ENCODE results near the gene CUEDC2.

Gene CUEDC2

DNA sequence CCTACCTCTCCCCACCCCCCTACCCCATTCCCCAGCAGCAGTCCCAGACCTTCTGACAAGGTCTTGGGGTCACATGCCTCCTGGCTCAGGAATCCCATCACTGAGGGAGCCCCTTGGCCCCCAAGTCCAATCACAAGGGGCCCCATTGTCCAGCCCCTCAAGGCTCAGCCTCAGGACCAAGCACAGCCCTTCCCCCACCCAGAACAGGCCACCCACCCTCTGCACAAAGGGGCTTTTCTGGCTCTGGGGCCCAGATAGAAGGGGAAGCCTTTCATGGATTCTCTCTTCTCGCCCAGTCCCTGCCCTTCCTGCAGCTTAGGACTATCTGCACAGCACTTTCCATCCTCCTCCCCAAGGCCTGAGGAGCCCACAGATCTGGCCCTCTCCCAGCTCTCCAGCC lies 6.9 kb downstream of the CUEDC2 start:
- in situ Hi-C loops (cut with MboI; ENCODE audit: low sequenced_read_pairs), result no loop called here

DNA sequence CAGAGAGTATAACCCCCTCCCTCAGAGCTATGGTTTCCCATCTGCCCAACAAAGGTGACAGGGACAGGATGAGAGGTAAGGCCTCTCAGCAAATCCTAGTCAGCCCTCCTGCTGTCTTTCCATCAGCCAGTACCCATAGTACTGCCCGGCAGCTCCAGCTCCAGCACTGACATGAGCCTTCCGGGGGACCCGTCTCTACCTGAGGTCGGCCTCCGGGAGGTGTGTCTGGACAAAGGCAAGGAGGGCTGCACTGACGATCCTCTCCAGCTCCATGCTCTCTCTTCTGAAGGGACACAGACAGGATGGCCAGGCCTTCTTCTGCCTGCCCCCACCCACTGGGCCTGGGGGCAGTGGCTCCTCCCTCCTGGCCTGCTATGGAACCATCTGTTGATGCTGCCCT lies 7.5 kb downstream of the CUEDC2 start:
- in situ Hi-C loops (cut with MboI; ENCODE audit: low sequenced_read_pairs), result no loop called here

DNA sequence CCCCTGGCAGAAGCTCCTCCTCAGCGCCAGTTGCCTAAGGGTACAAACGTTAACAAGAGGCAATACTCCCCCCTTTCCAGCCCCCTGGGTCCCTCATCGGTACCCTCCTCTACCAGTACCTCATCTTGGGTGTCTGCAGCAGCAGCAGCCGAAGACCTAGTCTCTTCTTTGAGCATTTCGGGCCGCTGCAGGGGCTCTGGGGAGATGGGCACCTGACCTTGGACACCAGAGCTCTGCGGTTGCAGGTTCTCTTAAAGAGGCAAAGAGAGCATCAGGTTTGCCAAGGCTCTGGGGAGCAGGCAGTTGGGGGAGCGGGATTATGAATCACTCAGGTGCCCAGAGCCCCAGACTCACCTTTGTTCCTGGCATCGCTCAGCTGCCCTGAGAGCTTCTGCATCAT lies 8.2 kb downstream of the CUEDC2 start:
- in situ Hi-C loops (cut with MboI; ENCODE audit: low sequenced_read_pairs), result no loop called here

DNA sequence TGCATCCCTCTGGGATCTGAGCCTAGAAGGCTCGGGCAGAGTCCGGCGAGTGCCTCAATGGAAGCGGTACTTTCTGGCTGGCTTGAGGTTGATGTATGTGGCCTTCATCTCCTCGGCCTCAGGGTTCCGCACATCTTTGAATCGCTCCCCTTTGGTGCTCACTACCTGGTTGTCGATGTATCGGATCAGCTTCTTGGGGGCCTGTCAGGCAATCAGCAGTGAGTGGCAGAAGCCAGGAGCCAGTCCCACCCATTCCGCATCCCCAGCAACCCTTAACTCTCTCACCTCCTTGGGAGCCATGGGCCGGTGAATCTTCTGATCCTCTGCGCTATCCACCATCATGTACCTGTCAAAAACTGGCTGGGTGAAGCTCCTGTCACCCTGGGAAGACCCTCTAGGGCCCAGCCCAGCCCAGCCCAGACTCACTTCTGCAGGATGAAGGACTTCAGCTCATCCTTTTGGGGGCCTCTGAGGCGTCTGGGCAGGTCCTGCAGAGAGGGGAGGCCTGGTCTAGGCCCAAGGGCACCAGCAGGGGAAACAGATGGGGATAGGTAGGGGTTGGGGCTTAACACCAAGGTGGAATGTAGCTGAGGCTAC lies 8.9 kb downstream of the CUEDC2 start:
- in situ Hi-C loops (cut with MboI; ENCODE audit: low sequenced_read_pairs), result no loop called here

DNA sequence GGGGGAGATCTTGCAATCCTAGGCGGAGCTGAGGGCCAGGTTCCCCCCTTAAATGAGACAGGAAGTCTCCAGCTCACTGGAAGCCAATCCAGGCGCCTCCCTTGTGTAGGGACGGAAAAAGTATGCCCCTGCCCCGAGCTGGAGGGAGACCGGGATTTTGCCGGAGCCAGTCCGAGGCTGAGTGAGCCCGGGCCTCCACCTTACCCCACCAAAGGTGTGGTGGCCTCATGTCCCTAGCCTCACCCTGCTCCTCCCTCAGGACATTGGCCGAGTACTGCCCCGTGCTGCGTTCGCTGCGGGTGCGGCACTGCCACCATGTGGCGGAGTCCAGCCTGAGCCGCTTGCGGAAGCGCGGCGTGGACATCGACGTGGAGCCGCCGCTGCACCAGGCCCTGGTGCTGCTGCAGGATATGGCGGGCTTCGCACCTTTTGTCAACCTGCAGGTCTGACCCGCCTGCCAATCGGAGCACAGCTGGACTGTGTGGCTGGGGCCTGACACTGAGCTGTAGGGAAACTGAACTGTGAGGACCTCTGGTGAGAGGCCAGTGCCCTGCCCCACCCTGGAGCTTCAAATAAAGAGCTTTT lies 9.7 kb downstream of the CUEDC2 start:
- in situ Hi-C loops (cut with MboI; ENCODE audit: low sequenced_read_pairs), result no loop called here

DNA sequence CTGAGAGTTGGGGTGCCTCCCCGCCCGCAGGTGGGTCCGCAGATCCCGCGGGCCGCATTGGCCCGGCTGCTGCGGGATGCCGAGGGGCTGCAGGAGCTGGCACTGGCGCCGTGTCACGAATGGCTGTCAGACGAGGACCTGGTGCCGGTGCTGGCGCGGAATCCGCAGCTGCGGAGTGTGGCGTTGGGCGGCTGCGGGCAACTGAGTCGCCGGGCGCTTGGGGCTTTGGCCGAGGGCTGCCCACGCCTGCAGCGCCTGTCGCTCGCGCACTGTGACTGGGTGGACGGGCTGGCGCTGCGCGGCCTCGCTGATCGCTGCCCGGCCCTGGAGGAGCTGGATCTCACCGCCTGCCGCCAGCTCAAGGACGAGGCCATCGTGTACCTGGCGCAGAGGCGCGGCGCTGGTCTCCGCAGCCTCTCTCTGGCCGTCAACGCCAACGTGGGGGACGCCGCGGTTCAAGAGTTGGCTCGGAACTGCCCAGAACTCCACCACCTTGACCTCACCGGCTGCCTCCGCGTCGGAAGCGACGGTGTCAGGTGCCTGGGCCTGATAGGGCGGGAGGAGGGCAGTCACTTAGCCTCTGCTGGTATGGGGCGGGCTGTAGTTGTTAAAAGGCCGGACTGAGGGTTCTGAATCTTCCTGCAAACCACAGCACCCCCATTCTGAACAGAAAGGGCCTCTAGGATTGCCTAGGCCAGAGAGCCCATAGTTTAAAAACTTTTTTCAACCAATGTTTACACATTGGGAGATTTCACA lies 10.4 kb downstream of the CUEDC2 start:
- in situ Hi-C loops (cut with MboI; ENCODE audit: low sequenced_read_pairs), result no loop called here

DNA sequence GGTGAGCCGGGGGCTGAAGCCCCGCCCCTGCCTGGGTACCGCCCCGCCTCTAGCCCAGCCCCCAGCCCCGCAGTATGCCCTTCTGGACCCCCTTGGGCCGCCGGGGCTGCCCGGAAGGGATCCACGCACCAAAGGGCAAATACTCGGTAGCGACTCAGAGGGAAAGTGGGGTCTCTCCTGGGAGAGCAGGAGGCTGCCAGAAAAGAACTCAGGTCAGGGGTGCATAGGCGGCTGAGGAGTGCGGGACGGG lies 10.9 kb downstream of the CUEDC2 start:
- in situ Hi-C loops (cut with MboI; ENCODE audit: low sequenced_read_pairs), result no loop called here

DNA sequence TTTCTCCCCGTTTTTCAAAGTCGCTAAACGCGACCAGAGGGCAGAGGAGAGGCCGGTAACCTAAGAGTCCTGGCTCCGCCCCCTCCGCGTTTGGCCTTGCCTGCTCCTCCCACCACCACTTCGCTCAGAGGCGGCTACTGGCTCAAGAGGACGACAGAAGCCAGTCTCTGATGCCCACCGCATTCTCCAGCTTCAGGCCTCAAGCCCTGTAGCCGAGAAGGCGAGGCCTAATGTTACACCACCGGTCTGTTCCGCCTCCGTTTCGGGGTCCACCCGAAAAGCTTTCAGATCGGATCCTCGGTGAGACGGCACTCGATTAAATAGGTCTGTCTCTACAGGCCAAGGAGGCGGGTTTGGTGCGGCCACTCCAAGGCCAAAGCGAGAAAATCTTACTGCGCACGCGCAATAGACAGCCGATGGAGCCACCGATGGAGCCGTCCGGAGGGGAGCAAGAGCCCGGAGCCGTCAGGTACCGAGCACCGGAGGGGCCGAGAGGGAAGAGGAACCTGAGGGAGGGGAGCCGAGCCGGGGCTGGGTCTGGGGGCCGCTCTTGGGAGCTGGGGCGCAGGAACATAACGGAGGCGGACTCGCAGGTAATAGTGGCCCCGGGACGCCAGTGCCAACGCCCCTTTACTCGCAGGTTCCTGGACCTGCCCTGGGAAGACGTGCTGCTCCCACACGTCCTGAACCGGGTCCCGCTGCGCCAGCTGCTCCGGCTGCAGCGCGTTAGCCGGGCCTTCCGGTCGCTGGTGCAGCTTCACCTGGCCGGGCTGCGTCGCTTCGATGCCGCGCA lies 11.5 kb downstream of the CUEDC2 start, which contains the start of gene FBXL15:
Gene FBXL15 (plus strand): TSS at position 123 of the 793 bp plus-strand sequence. CDS start 294 bp downstream, at position 417.
- in situ Hi-C loops (cut with MboI; ENCODE audit: low sequenced_read_pairs), result no loop called here

DNA sequence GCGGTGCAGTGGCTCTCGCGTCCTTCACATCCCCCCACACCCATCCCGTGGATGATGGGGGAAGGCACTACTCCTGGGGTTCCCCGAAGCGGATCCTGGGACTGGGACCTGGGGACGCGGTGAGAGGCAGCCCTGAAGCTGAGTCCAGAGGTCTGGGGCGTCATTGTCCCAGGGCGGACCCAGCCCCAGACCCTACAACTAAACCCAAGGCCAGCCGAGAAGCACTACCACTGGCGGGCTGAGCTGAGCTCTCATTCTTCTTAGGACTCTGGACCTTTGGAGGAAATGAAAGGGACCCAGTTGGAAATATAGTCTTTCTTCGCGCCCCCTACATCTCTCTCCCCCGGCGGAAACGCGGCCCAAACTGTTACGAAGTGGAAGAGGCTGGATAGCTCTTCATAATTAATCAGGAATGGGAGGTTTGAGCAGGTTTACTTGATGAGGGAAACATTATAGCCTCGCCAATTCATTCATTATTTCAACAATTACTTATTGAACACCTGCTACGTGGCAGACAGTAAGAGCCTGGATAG lies 12.1 kb downstream of the CUEDC2 start:
- in situ Hi-C loops (cut with MboI; ENCODE audit: low sequenced_read_pairs), result no loop called here

DNA sequence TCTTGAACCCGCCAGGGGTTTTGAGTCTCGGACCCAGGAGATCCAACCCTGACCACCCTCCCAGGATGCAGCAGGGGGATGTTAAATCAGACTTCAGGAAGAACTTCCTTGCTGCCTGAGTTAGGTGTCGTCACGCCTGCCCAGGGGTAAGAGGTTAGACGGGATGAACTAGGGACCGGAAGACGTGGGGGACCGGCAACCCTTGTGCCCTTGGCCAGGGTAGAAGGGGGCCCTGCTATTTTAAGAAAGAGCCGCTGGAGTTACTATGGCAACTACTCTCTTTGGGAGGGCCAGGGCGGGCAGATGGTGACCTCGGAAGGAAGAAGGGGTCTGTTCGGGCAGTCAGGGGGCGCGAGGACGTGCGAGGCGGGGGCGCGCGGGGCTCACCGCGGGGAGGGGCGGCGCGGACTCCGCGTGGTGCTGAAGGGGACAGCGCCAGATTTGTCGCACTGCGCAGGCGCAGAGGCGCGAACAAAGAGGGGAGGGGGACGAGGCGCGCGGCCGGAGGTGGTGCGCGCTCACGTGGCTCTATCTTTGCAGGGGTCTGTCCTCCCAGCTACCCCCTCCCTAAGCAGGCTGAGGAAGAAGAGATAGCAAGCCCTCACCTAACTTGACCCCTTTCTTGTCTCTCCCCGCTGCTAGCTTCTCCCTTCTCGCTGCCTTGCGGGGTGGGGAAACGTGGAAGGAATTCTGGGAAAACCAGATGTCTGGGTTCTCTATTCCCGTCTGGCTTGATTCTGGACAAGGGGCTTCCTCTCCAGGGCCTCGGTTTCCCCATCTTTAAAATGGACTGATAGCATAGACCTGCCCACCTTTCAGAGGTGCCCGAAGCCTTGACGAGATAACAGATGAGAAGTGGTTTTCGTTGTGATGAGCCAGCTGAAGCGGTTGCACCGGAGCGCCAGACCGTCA lies 12.8 kb downstream of the CUEDC2 start:
- in situ Hi-C loops (cut with MboI; ENCODE audit: low sequenced_read_pairs), result no loop called here

DNA sequence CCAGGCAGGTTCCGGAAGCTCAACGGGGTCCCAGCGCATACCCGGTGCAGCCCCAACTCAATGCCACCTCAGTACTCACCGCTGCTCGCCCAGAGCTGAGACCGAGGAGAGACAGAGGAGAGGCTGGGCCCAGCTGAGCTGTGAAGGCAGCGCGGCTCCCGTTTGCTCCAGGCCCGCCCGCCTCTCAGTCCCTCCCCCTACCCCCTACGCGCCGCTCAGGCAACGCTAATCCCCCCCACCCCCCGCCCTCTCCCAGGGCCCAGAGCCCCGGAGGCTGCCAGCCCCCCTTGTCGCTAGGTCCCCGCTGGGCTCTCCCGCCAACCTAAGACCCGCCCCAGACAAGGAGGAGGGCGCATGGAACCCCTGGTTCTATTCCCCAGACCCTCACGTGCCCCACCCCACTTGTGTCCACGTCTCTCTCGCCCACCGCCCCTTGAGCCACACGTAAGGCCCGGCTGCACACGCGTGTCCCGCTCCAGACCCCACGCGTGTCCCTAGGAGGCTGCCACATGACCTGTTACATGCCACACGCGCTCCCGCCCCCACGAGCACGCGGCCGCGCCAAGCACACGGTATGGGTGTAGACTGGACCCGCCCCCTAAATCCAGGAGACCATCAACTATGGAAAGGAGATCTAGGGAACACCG lies 13.6 kb downstream of the CUEDC2 start, which contains the start of gene PSD:
Gene PSD (minus strand): TSS at position 164 of the 647 bp plus-strand sequence. CDS start 1,747 bp downstream, outside the sequence.
- in situ Hi-C loops (cut with MboI; ENCODE audit: low sequenced_read_pairs), result no loop called here

DNA sequence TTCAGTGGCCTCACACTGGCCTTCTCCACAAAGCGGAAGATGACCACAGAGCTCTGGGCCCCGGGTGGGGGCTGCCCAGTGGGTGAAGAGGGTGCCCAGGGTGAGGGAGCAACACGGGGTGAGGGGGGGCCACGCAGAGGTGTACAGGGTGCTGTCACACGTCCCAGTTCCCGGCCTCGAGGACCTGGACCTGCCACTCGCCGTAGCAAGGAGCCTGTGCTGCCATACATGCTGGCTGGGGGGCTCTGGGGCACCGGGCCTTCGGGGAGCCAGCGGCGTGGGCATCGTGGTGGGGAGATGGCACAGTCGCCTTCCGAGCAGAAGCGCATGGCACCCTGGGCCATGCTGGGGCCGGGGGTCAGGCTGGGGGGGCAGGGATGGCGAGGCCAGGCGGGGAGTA lies 15.7 kb downstream of the CUEDC2 start:
- in situ Hi-C loops (cut with MboI; ENCODE audit: low sequenced_read_pairs), result no loop called here

DNA sequence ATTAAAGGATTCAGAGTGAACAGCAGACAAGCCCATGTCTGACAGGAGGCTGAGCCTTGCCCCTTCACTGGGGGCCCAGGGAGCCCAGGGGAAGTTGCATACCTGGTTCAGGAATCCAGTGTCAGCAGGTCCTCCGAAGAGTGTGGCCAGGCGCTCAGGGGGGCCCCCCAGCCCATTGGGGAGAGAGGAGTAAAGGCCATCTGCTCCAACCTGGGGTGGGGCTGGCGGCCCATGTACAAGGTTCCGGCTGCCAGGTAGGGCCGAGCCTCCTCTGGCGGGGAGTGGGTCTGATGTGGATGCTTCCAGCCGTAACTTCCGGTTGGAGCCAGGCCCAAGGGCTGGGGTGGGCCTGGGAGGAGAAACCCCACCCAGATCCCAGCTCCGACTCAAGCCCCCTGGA lies 16.1 kb downstream of the CUEDC2 start:
- in situ Hi-C loops (cut with MboI; ENCODE audit: low sequenced_read_pairs), result no loop called here

DNA sequence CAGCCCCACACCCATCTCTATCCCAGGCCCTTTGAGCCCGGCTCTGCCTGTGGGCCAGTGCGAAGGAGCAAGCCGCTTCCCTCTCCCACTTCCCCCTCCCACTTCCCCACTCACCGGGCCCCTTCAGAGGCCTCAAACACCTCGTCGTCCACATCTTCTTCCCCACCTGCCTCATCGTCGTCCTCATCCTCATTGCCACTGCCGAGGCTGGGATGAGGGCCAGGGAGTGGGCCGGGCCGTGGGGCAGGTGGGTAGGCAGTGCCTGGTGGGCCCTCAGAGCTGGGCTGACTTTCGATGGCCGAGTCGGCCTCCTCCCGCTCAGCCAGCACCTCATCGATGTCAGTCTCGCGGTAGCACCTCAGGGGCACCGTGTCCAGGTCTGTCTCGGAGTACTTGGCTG lies 17.6 kb downstream of the CUEDC2 start:
- in situ Hi-C loops (cut with MboI; ENCODE audit: low sequenced_read_pairs), result no loop called here

DNA sequence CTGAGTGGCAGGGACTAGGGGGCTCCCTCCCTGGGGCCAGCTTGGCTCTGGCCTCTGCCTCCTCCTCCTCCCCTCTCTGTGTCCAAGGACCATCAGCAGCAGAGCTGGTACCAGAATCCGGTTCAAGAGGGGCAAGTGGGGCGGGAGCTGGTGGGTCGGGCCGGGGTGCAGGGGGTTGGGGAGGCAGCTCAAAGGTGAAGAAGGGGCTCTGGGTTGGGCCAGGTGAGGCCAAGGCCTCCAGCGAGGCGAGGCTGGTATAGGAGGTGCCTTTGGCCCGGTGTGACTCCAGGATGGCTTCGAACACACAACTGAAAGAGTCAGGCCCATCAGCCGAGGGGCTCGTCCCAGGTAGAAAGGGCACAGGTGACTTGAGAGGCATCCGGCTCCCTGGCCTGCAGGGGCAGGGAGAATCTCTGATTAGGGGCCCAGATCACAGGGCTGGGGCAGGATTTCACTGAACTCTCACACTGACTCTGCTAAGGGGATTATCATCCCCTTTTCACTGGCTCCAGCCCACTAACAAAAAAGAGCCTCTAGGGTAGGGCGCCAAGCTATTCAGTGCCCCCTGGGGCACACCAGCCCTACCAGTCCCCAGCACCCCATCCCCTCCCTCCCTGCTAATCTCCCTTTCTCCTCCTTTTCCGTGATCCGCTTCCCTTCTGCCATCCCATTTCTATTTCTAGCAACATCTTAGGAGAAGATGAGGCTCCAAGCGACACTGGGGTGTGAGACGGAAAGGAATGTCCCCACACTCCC lies 18.4 kb downstream of the CUEDC2 start:
- in situ Hi-C loops (cut with MboI; ENCODE audit: low sequenced_read_pairs), result no loop called here

DNA sequence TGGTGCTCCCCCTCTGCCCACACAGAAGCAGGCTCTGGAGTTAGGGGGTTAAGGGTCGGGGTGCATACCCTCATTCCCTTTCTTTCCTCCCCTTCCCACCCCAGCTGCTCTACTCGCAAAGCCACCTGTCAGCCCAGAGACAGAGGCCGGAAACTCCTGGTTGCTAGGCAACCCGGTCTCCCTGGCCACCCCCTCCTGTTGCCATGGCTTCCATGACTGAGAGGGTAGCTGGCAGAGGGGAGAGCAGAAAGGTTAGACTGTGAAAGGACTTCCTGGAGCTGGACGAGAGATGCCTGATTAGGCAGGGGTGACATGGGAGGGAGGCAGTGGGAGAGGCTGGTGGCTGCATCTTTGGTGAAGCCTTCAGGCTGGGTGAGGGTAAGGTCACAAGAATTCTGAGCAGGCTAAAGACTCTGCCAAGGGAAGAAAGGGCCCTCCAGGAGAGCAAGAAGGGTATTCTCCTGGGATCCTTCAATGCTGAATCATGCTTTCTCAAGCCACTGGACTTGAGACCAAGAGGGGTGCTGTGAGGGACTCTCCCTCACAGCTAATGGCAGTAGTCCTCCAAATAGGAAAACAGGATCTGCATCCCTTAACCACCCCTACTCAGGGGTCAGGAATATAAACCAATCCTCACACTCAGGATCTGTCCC lies 19.2 kb downstream of the CUEDC2 start:
- in situ Hi-C loops (cut with MboI; ENCODE audit: low sequenced_read_pairs), result no loop called here

DNA sequence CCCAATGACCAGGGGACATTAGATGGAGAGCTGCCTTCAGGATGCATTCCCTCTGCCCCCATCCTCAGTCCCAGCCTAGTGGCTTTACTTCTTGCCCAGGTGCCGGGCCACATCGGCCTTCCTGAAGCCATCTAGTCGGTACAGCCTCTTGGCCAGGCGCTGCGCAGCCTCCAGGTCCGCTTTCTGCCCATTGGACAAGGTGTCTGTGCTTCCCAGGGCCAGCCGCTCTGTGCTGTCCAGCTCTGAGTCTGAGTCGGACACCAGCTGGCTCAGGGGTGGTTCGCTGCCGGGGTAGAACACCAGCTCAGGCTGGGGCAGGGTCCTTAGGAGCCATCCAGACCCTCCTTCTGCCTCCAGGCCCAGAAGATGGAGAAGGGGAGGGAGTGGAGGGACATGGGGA lies 20.1 kb downstream of the CUEDC2 start:
- in situ Hi-C loops (cut with MboI; ENCODE audit: low sequenced_read_pairs), result no loop called here

DNA sequence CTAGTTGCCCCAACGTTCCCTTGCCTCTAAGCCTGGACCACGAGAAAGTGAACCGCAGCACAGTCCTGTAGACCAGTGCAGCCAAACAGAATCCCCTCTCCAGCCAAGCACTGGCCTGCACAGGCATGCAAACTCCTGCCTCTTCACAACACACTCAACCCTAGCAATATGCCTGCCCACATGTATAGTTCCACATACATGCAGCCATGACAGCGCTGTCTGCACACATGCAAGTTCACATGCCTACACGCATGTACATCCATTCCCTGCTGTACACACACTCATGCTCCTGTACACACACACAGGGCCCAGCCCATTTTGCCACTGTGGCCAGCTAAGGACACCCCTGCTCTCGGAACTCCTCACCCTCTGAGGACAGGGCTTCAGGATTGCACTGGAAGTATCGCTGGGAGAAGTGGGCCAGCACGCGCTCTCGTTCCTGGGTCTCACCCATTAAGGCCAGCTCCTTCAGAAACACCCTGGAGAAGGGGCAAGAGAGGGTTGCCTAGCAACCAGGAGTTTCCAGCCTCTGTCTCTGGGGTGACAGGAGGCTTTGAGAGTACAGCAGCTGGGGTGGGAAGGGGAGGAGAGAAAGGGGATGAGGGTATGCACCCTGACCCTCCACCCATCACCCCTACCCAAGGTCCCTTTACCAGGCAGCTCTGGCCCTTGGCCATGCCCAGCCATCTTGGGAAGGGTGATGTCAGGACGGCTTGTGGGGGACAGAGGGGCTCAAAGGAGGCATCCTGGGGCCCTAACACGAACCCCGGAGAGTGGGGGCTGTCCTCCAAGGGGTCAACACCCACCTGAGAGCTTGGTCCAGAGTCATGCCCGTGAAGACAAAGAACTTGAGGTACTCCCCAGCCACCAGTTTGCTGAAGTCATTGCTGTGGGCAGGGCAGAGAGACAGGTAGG lies 20.8 kb downstream of the CUEDC2 start:
- in situ Hi-C loops (cut with MboI; ENCODE audit: low sequenced_read_pairs), result no loop called here

Measured in HL-60/S4 (cell line).